ENCODE results near the gene LMBR1.
"Not testable (repeated sequence)": the region's sequence is repeated elsewhere in the genome, so short reads cannot be mapped to it uniquely, and the experiment has no call there.

LMBR1 gene

DNA sequence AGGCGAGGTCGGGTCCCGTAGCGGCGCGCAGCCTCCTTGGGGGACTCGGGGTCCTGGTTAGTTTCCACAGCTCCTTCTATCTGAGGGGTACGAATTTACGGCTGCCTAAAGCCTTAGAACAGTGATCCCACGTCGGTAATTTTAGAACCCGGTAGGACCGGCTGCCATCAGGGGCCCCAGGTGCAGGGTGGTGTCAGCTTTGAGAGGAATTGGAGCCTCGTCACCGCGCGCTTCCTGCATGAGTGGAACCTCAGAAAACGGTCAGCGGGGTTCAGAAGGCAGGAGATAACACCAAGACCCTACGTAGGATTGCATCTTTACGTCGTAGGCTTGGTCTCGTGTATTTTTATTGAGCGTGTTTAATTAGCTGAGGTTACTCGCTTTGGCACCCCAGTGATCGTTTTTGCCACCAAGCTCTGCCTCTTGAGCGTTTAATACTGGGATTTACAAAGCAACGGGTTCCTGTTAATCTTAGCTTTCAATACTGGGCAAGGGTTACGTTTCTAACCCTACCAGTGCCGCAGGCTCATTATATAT is 252.0 kb downstream of the LMBR1 start:
- Mint-ChIP-seq H3K9me3 (peaks cover 7% of the 10 kb centered on the region), H3K36me3 (ENCODE audit: insufficient read depth) (no peaks in the 10 kb centered on the region), H3K4me1 (peaks cover 7% of the 10 kb centered on the region), H3K27ac (ENCODE audit: low read depth) (peak overlapping the region; percentile 71), H3K27me3 (peaks cover 39% of the 10 kb centered on the region), H3K4me3 (peak overlapping the region; percentile 77)
- peak; percentile 70 for ATAC-seq (replicated peaks; ENCODE audit: extremely low read depth, poor library complexity, severe bottlenecking)
- DNase-seq (ENCODE audit: low spot score in 2 of 2) = no peak

GRCh38 chr7:156640257-156640948 is 252.6 kb downstream of the LMBR1 start, which contains the start of gene RNF32:
RNF32 (plus strand) TSS chr7:156640774; CDS start chr7:156643878, 3,104 bp downstream.
- Mint-ChIP-seq H3K9me3 (peaks cover 7% of the 10 kb centered on the region), H3K27me3 (peaks cover 42% of the 10 kb centered on the region)

GRCh38 chr7:156639426-156640256 is 253.3 kb downstream of the LMBR1 start:
- Mint-ChIP-seq H3K27me3 (peaks cover 44% of the 10 kb centered on the region), H3K36me3 (ENCODE audit: insufficient read depth) (no peaks in the 10 kb centered on the region)
- ATAC-seq (replicated peaks; ENCODE audit: extremely low read depth, poor library complexity, severe bottlenecking) = peak; percentile 6

More at GRCh38 chr7:156640257-156640948, 252.6 kb downstream of the LMBR1 start, which contains the start of gene RNF32:
- DNase-seq (ENCODE audit: low spot score in 2 of 2) = peak; percentile 74 to 85
- Mint-ChIP-seq H3K4me3 (peak within 1 kb of the TSS; percentile 77), H3K4me1 (peaks cover 7% of the 10 kb centered on the region), H3K36me3 (ENCODE audit: insufficient read depth) (no peaks in the 10 kb centered on the region), H3K27ac (ENCODE audit: low read depth) (peak within 1 kb of the TSS; percentile 71)
- peak; percentile 75 for ATAC-seq (replicated peaks; ENCODE audit: extremely low read depth, poor library complexity, severe bottlenecking)

DNA sequence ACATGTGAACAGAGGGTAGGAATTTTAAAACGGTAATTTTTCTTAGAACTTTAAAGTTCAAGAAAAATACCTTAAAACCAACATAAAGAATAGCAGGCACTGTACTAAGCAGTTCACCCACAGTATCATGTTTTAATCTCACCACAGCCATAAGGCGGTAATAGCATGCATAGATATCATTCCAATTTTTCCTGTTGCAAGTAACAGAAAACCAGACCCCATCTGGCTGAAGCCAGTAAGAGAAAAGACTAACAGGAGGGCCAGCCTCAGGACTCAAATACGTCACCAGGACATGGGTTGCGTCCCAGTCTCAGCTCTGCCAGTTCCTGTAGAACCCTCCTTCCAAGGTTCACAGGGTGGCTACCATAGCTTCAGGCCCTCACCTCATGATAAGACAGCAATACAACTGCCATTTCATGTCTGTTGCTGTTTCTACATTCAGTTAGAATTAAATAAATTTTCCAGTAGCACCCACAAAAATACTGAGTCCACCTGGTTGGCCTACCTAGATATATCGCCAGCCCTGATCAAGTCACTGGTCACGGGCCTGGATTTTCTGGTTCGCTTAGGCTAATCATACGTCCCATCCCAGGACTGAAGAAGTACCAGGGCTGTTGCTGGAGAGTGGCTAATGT is 254.4 kb downstream of the LMBR1 start:
- Mint-ChIP-seq H3K27ac (ENCODE audit: low read depth) (no peak overlapping the region), H3K36me3 (ENCODE audit: insufficient read depth) (no peaks in the 10 kb centered on the region), H3K4me3 (no peak overlapping the region), H3K27me3 (peaks cover 49% of the 10 kb centered on the region), H3K4me1 (peaks cover 7% of the 10 kb centered on the region), H3K9me3 (peaks cover 7% of the 10 kb centered on the region)
- ATAC-seq (replicated peaks; ENCODE audit: extremely low read depth, poor library complexity, severe bottlenecking) = no peak
- DNase-seq (ENCODE audit: low spot score in 2 of 2) = no peak

More at GRCh38 chr7:156639426-156640256, 253.3 kb downstream of the LMBR1 start:
- no peak for DNase-seq (ENCODE audit: low spot score in 2 of 2)
- Mint-ChIP-seq H3K4me1 (peaks cover 7% of the 10 kb centered on the region), H3K9me3 (peaks cover 7% of the 10 kb centered on the region), H3K27ac (ENCODE audit: low read depth) (peak overlapping the region; percentile 71), H3K4me3 (peak overlapping the region; percentile 77)

DNA sequence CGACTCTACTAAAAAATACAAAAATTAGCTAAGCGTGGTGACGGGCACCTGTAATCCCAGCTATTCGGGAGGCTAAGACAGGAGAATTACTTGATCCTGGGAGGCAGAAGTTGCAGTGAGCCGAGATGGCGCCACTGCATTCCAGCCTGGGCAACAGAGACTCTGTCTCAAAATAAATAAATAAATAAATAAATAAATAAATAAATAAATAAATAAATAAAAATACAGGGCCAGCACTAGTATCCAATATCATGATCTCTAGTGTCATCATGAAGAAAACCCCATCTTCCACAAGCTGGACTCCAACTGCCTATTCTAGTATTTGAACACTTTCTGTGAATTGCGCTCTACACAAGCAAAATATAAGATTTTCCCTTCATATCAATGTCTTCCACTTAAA is 255.9 kb downstream of the LMBR1 start:
- ATAC-seq (replicated peaks; ENCODE audit: extremely low read depth, poor library complexity, severe bottlenecking); H3K36me3 Mint-ChIP-seq (ENCODE audit: insufficient read depth); H3K4me3 Mint-ChIP-seq; H3K4me1 Mint-ChIP-seq; H3K27ac Mint-ChIP-seq (ENCODE audit: low read depth); DNase-seq (ENCODE audit: low spot score in 2 of 2); H3K9me3 Mint-ChIP-seq: not testable (repeated sequence)
- H3K27me3 Mint-ChIP-seq = peaks cover 57% of the 10 kb centered on the region

GRCh38 chr7:156635529-156636385 is 257.2 kb downstream of the LMBR1 start:
- no peaks in the 10 kb centered on the region for H3K36me3 Mint-ChIP-seq (ENCODE audit: insufficient read depth)
- ATAC-seq (replicated peaks; ENCODE audit: extremely low read depth, poor library complexity, severe bottlenecking) (no peak), DNase-seq (ENCODE audit: low spot score in 2 of 2) (no peak)
- H3K9me3 Mint-ChIP-seq = peaks cover 7% of the 10 kb centered on the region
- no peak overlapping the region for H3K27ac Mint-ChIP-seq (ENCODE audit: low read depth)
- H3K27me3 Mint-ChIP-seq = peaks cover 57% of the 10 kb centered on the region
- H3K4me3 Mint-ChIP-seq = no peak overlapping the region
- H3K4me1 Mint-ChIP-seq = peaks cover 7% of the 10 kb centered on the region

GRCh38 chr7:156634117-156634516 is 258.9 kb downstream of the LMBR1 start:
- peaks cover 2% of the 10 kb centered on the region for H3K9me3 Mint-ChIP-seq
- DNase-seq (ENCODE audit: low spot score in 2 of 2) (no peak), ATAC-seq (replicated peaks; ENCODE audit: extremely low read depth, poor library complexity, severe bottlenecking) (no peak)
- H3K4me3 Mint-ChIP-seq = no peak overlapping the region
- no peak overlapping the region for H3K27ac Mint-ChIP-seq (ENCODE audit: low read depth)
- no peaks in the 10 kb centered on the region for H3K36me3 Mint-ChIP-seq (ENCODE audit: insufficient read depth)
- H3K4me1 Mint-ChIP-seq = no peaks in the 10 kb centered on the region
- H3K27me3 Mint-ChIP-seq = peaks cover 49% of the 10 kb centered on the region

GRCh38 chr7:156629873-156630272 is 263.1 kb downstream of the LMBR1 start:
- H3K4me1 Mint-ChIP-seq = no peaks in the 10 kb centered on the region
- H3K9me3 Mint-ChIP-seq = peaks cover 12% of the 10 kb centered on the region
- no peak overlapping the region for H3K4me3 Mint-ChIP-seq
- peaks cover 21% of the 10 kb centered on the region for H3K27me3 Mint-ChIP-seq
- ATAC-seq (replicated peaks; ENCODE audit: extremely low read depth, poor library complexity, severe bottlenecking) (no peak), DNase-seq (ENCODE audit: low spot score in 2 of 2) (no peak)
- no peaks in the 10 kb centered on the region for H3K36me3 Mint-ChIP-seq (ENCODE audit: insufficient read depth)
- no peak overlapping the region for H3K27ac Mint-ChIP-seq (ENCODE audit: low read depth)

- Mint-ChIP-seq H3K9me3 (peaks cover 12% of the 10 kb centered on the region), H3K4me3 (no peak overlapping the region), H3K27ac (ENCODE audit: low read depth) (no peak overlapping the region), H3K36me3 (ENCODE audit: insufficient read depth) (no peaks in the 10 kb centered on the region), H3K4me1 (no peaks in the 10 kb centered on the region), H3K27me3 (peaks cover 18% of the 10 kb centered on the region)
- ATAC-seq (replicated peaks; ENCODE audit: extremely low read depth, poor library complexity, severe bottlenecking) (no peak), DNase-seq (ENCODE audit: low spot score in 2 of 2) (no peak)
These were observed 264.4 kb downstream of the LMBR1 start for GRCh38 chr7:156628562-156628961.
